ENCODE results near the gene MED26. TPM values are rescaled to one million over a fixed set of nuclear protein-coding genes. Genes with fewer than 3 reads are reported as not detected.
"Not testable (repeated sequence)": the region's sequence is repeated elsewhere in the genome, so short reads cannot be mapped to it uniquely, and the experiment has no call there.

MED26 gene
- total RNA-seq, 6 donors from 2014 or later = 12.6 to 26.5 (median 13.8) TPM

DNA sequence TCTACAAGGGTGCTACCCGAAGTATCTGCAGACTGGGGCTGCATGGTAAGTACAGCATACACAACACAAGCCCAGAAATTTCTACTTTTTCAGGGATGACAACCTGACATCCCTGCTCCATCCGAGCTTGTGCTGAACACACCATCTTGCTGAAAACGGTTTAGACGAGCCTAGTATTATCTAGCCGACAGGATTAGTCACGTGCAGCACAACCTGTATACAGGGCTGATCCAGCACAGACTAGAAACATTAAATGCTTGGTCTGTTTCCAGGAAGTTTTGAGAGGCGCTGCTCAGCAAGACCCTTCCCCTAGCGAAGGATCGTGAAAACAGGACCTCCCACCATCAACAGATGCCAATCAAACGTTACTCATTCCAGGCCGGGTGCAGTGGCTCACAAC lies 27.7 kb upstream of the MED26 start:
- no peaks in the 10 kb centered on the region for H3K9me3 ChIP-seq
- TF ChIP-seq EP300 (IDR thresholded peaks at IDR 0.05) (no peak), POLR2AphosphoS5 (IDR thresholded peaks at IDR 0.05) (no peak), POLR2A (IDR thresholded peaks at IDR 0.05) (no peak)
- TF ChIP-seq, protein P1, sequence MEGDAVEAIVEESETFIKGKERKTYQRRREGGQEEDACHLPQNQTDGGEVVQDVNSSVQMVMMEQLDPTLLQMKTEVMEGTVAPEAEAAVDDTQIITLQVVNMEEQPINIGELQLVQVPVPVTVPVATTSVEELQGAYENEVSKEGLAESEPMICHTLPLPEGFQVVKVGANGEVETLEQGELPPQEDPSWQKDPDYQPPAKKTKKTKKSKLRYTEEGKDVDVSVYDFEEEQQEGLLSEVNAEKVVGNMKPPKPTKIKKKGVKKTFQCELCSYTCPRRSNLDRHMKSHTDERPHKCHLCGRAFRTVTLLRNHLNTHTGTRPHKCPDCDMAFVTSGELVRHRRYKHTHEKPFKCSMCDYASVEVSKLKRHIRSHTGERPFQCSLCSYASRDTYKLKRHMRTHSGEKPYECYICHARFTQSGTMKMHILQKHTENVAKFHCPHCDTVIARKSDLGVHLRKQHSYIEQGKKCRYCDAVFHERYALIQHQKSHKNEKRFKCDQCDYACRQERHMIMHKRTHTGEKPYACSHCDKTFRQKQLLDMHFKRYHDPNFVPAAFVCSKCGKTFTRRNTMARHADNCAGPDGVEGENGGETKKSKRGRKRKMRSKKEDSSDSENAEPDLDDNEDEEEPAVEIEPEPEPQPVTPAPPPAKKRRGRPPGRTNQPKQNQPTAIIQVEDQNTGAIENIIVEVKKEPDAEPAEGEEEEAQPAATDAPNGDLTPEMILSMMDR (IDR thresholded peaks at IDR 0.05) = no peak
- no peaks in the 10 kb centered on the region for H3K27me3 ChIP-seq
- DNase-seq = no peak
- H3K4me1 ChIP-seq = peaks cover 14 to 28% (median 17%) of the 10 kb centered on the region in 4 donors
- ATAC-seq (ENCODE audit: low FRiP score in 2 of 2) = no peak
- peaks cover 21 to 79% (median 60%) of the 10 kb centered on the region in 4 donors for H3K36me3 ChIP-seq
- no peak overlapping the region for H3K4me3 ChIP-seq
- H3K27ac ChIP-seq = no peak overlapping the region
- 86 to 89% methylated on average over 11 of the region's 11 CpGs for WGBS, 2 donors

DNA sequence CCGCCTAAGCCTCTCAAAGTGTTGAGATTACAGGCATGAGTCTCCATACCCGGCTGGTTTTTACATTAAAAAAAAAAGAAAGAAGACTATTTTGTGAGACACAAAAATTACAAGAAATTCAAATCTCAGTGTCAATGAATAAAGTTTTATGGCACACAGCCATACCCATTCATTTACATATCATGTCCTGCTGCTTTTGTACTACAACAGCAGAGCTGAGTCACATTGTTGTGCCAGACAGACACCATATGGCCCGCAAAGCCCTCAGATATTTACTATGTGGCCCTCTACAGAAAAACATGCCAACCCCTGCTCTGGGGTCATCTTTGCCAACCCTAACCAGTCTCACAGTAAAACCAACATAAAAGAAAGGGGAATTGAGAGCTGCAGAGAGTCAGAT lies 26.6 kb upstream of the MED26 start:
- Histone ChIP-seq H3K9me3 (no peaks in the 10 kb centered on the region), H3K36me3 (peaks cover 21 to 81% (median 60%) of the 10 kb centered on the region in 4 donors), H3K27me3 (no peaks in the 10 kb centered on the region), H3K4me3 (no peak overlapping the region), H3K4me1 (peaks cover 14 to 36% (median 19%) of the 10 kb centered on the region in 4 donors), H3K27ac (no peak overlapping the region)
- TF ChIP-seq POLR2AphosphoS5 (IDR thresholded peaks at IDR 0.05) (no peak), EP300 (IDR thresholded peaks at IDR 0.05) (no peak), POLR2A (IDR thresholded peaks at IDR 0.05) (no peak)
- TF ChIP-seq, protein P1 (IDR thresholded peaks at IDR 0.05) = no peak
- ATAC-seq (ENCODE audit: low FRiP score in 2 of 2) = no peak
- DNase-seq = no peak
- WGBS, 2 donors = 90 to 92% methylated on average over 3 of the region's 3 CpGs

DNA sequence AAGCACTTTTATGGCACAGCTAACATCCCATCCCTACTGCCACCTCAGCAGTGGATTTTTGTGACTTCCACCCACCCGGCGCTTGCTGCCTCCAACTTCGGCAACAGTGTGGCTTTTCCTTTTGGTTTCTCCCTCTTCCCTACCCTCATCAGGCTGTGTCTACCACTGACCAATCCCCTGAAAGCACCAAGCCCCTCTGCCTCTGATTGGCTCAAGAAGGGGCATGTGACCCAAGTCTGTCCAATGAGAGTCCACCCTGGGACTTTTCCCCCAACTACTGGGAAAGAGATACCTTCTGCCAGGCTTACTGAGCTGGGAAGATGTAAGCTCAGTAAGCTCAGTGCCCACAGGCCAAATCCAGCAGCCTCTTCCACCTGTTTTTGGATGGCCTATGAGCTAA lies 26.1 kb upstream of the MED26 start:
- Histone ChIP-seq H3K36me3 (peaks cover 21 to 81% (median 62%) of the 10 kb centered on the region in 4 donors), H3K27me3 (no peaks in the 10 kb centered on the region), H3K4me1 (peaks cover 10 to 37% (median 18%) of the 10 kb centered on the region in 4 donors), H3K27ac (no peak overlapping the region), H3K4me3 (no peak overlapping the region), H3K9me3 (no peaks in the 10 kb centered on the region)
- TF ChIP-seq POLR2A (IDR thresholded peaks at IDR 0.05) = no peak
- no peak for TF ChIP-seq POLR2AphosphoS5 (IDR thresholded peaks at IDR 0.05)
- TF ChIP-seq, protein P1 (IDR thresholded peaks at IDR 0.05) = no peak
- TF ChIP-seq EP300 (IDR thresholded peaks at IDR 0.05) = no peak
- ATAC-seq (ENCODE audit: low FRiP score in 2 of 2) = no peak
- DNase-seq = no peak
- 94 to 97% methylated on average over 3 of the region's 3 CpGs for WGBS, 2 donors

DNA sequence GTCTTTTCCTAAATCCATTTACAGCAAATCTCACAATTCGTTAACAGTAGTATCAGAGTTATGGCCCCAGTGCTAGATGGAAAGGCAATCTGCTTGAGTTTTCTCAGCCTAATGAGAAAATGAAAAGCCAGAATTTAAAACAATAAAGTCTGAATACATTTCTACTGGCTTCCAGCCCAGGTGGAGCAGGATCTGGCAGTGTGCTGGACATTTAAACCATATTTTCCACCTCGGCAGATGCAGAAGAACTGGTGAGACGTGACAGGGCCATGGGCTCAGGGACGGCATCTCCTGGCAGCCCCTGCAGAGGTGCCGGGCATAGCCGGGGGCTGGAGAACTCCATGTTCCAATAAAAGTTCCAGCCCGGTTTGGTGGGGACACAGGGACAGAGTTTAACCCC lies 24.9 kb upstream of the MED26 start:
- peaks cover 0 to 26% (median 6%) of the 10 kb centered on the region in 4 donors for H3K4me1 ChIP-seq
- H3K36me3 ChIP-seq = peaks cover 21 to 79% (median 61%) of the 10 kb centered on the region in 4 donors
- ATAC-seq (ENCODE audit: low FRiP score in 2 of 2) (no peak), DNase-seq (no peak)
- no peaks in the 10 kb centered on the region for H3K9me3 ChIP-seq
- 91 to 94% methylated on average over 7 of the region's 7 CpGs for WGBS, 2 donors
- H3K27me3 ChIP-seq = no peaks in the 10 kb centered on the region
- TF ChIP-seq, protein P1 (IDR thresholded peaks at IDR 0.05) = no peak
- TF ChIP-seq POLR2AphosphoS5 (IDR thresholded peaks at IDR 0.05) (no peak), POLR2A (IDR thresholded peaks at IDR 0.05) (no peak), EP300 (IDR thresholded peaks at IDR 0.05) (no peak)
- H3K4me3 ChIP-seq = no peak overlapping the region
- no peak overlapping the region for H3K27ac ChIP-seq

DNA sequence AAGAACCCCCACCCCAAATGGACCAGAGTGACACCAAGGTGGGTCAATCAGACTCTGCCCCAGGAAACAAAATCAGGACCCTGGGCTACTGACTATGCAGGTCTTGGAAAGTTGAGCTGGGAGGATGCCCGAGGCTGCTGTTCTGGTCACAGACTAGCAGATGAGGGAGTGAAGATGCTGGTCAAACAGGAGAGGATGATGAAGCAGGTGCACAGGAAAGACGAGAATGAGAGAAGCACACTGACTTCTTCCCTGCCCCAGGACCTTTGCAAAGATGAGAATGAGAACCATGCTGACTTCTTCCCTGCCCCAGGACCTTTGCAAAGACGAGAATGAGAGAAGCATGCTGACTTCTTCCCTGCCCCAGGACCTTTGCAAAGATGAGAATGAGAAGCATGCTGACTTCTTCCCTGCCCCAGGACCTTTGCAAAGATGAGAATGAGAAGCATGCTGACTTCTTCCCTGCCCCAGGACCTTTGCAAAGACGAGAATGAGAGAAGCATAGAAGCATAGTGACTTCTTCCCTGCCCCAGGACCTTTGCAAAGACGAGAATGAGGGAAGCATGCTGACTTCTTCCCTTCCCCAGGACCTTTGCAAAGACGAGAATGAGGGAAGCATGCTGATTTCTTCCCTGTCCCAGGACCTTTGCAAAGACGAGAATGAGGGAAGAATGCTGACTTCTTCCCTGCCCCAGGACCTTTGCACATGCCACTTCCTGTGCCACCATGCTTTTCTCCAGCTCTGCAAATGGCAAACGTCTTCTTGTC lies 23.6 kb upstream of the MED26 start:
- H3K9me3 ChIP-seq; H3K27me3 ChIP-seq; H3K4me3 ChIP-seq; DNase-seq; H3K27ac ChIP-seq; ATAC-seq (ENCODE audit: low FRiP score in 2 of 2): not testable (repeated sequence)
- Histone ChIP-seq H3K4me1 (peaks cover 0 to 16% (median 2%) of the 10 kb centered on the region in 4 donors), H3K36me3 (peaks cover 21 to 78% (median 59%) of the 10 kb centered on the region in 4 donors)
- WGBS, 2 donors = 93 to 96% methylated on average over 8 of the region's 8 CpGs
